Measurements from ENCODE around the gene SPA17.
A peak's percentile ranks its signal among the peaks of the same experiment; 100 is the strongest.

SPA17 gene

DNA sequence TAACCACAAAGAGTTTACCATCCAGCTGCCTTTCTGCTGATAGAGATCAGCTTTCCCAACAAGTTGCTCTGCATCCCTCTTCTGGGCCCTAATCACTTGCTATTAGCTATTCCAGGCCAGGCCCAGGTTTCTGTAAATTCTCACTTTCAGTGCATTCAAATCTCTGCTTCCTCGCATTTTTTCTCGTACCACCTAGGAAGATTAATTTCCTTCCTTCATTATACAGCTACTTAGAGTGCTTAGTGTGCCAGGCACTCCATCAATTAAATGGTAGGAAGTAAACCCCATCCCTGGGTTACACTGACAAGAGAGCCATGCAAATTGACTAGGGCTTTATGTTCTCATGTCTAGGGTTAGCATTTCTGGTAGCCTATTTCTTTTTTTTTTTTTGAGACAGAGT lies 9.8 kb upstream of the SPA17 start:
- DNase-seq: no peak

DNA sequence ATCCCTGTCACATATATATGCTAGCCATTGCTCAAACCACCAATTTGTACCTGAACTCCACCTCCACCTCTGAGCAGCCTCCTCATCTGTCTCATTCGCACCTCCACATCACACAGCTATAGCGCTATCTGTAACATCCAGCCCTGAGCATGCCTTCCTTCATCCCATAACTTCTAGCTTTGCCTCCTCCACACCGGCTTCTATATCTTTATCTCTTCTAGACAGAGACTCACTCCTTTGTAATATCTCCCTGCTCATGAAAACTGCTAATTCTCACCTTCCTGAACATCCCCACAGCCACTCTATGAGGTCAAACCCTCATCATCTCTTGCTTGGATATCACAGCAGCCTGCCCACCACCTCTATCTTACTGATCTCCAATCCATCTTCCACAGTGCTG lies 6.1 kb upstream of the SPA17 start:
- no peak for DNase-seq

DNA sequence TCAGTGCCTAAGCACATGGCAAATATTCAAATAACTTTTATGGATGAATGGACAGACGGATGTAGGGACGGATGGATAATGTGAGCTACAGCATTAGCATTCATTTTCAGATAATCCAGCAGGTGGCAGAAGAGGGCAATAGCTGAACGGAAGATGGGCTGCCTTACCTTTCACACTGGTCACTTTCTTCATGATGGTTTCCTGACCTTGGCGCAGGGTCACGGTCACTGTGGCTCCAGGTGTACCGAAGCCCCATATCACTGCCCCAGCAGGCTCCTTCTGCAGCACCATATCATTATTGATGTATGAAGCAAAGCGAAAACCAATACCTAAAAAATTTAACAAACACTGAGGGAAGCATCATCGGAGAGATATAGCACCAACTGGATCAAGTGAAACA lies 4.5 kb upstream of the SPA17 start:
- DNase-seq: no peak

DNA sequence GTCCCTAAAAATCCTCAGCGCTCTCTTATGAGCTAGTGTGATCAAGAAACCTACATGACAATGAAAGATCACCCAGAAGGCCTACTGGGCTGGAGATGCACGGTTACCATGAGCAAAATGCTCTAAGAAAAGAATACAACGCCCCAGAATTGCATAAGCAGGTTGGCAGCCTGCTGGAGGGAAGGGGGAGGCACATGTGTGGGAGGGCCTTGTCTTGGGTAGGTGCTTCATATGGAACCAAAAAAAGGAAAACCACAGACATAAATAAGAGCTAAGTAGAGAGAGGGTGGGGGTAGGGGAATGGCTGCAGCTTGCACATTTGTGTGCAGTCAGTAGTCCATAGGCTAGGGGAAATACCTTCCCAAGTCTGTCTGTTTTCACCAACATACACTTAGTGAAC lies 3.0 kb upstream of the SPA17 start:
- DNase-seq: peak; percentile 67

DNA sequence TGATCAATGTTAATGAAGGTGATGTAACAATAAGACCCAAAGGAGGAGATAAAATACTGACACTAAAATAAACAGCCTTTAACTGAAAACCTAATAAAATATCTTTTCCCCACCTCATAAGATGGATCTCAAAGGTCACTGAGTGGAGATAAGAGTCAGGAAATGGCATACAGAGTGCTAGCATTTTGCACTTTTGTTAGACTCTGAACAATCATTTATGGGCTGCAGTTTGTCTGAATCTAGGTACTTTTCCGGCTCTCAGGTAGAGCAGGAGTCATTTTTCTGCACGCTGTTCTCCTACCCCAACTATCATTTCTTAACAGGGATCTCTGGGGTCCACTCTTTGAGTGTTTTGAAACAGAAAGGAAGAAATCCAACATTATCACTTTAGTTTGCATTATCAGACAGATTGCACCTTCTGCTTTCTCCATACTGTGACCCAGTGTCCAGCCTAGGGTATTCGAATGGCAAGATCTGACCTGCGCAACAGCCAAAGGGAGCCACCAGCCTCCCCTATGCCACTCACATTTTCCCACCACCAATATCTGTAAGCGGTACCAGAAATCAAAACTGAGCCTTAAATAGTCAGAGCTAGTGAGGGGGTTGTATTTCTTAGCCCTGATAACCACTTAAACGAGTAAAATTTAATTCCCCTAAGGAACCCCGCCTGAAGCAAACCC lies 1.0 kb upstream of the SPA17 start:
- no peak for DNase-seq

DNA sequence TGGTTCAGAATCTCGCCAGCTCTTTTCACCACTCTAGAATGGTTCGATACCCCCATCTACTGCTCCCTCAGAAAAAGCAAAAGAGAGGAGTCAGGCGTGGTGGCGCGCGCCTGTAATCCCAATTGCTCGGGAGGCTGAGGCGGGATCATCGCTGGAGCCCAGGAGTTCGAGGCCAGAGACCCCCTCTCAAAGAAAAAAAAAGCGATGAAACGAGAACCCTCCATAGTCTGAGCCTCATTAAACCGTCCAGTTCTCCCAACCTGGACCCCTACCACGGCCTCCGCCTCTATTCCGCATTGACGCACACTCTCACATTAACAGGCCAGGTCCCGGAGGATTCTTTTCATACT lies 439 bp downstream of the SPA17 start:
- DNase-seq: no peak

DNA sequence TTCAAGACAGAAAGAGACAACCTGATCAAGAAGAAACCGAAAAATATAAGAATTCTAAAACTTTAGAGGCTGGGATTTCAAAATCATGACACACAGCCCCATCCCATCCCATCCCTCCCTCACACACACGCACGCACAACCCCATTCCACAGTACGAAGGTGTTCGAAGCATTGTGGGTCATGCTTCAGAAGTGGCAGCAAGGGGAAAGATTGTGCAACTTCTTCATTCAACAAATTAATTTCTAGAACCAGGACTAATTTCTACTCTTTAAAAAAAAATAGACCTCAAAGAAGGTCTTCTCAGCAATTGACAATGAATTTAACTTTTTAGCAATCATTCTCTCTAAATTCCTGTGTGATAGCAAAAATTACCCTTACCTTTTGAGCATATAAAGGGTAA lies 867 bp downstream of the SPA17 start:
- no peak for DNase-seq

DNA sequence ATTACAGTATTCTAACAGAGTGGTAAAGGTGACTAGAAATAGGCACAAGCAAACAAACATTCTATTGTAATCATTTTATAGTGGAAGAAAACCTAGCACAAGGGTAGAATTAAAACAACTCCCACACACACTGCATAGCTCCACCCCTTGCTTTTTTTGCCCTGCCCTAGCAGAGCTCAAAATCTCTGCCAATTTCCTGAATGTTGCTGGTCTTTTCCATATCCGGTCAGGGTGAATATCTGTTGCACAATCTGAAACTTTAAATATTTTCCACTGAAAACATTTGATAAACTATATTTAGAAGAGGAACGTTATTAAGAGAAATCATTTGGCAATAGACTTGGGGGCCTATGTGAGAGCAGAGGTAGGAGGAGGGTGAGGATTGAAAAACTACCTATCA lies 2.7 kb downstream of the SPA17 start:
- peak; percentile 44 for DNase-seq

DNA sequence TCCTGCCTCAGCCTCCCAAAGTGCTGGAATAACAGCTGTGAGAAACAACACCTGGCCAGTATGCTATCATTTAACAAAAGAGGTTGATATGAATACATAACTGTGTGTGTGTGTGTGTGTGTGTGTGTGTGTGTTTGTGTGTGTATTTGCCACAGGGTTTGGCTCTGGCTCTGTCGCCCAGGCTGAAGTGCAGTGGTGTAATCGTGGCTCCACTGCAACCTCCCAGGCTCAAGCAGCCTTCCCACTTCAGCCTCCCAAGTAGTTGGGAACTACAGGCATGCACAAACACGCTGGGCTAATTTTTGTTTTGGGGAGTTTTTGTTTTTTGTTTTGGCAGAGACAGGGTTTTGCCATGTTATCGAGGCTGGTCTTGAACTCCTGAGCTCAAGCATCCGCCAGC lies 4.7 kb downstream of the SPA17 start:
- DNase-seq: no peak

DNA sequence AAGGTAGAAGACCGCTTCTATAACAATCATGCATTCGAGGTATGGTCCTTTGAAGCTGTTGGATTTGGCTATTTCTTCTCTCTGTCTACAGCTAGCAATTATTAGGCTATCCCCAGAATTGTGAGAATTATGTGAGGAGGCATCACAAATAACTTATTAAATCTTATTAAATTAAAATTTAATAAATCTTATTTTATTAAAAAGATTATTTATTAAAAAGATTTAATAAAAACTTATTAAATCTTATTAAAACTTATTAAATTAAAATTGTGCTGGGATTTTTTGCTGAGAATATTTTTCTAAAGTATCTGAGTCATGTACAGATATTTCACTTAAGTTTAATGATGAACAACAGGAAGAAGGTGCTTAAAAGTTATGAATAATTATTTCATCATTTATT lies 7.7 kb downstream of the SPA17 start:
- no peak for DNase-seq

DNA sequence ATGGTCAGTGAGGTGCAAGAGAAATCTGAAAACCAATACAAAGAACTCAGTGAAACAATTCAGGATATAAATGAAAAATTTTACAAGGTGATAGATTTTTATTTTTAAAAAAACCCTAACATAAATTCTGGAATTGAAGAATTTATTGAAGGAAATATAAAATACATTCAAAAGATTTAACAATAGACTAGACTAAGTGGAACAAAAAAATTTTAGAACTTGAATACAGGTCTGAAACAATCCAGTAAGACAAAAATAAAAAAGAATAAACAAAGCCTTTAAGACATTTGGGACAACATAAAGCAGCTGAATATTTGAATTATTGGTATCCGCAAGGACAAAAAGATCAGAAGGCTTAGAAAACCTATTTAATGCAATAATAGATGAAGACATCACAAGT lies 8.7 kb downstream of the SPA17 start:
- no peak for DNase-seq

DNA sequence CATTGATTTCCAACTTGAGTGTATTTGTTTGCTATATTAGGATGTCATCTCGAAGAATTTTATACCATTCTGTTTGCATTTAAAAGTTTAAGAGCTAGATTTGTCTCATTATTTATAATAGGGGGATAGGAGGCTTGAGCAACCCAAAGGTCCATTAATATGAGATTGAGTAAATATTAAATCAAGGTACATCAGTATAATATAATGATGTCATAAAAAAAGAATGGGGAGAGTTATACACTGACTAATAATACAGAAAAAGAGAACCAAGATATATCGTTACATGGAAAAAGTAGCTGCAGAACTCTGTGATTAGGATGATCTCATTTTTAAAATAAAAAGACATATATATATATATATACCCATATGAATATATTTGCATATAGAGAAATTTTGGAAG lies 19.4 kb downstream of the SPA17 start:
- no peak for DNase-seq

DNA sequence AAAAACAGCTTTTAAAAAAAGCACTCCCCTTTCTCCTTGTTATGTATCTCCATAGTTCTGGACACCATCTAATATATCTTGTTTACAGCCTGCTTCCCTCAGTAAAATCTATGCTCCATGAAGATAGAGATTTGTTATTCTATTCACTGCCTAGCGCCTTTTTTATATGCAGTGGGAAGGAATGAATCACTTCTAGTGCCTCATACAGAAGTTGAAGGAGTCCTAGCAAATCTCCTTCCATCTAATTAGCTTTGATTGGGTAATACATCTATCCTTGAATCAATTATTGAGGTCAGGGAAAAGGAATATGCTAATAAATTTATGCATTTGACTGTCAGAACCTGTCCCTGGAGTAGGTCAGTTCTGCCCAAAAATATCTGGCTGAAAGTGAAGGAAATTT lies 25.8 kb downstream of the SPA17 start:
- no peak for DNase-seq

DNA sequence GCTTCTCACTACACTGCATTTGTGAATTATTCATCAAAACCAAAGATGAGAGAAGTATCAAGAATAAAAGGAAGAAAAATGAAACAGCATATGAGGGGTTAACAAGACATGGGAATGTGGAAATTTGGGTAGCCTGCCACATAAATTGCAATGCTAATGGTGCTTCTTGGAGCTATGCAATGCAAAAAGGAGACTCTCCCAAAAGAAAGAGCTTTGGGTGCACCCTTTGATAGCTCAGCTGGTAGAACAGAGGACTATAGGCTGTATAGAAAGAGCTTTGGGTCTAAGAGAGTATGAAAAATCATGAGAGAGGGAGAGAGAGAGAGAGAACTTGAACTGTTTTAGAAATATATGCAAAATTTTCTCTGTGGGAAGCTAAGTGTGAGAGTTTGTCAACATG lies 26.3 kb downstream of the SPA17 start:
- no peak for DNase-seq

DNA sequence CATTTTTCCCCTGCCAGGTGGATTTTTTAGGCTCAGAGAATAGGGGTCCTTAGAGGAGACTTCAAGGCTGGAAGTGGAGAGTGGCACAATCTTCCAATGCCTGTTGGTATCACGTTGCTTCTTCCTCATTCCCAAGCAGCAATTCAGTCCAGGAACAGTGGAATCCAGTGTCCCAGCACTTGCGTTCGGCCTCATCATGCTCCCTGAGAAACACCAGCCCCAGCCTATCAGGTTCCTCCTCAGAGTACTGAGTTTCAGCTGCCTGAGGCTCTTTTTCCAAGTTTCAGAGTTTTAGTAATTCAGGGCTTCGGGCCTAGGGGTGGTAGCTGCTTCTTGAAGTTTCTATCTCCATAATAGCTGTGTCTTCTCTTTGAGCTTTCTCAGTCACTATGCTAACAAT lies 34.1 kb downstream of the SPA17 start:
- DNase-seq: no peak

DNA sequence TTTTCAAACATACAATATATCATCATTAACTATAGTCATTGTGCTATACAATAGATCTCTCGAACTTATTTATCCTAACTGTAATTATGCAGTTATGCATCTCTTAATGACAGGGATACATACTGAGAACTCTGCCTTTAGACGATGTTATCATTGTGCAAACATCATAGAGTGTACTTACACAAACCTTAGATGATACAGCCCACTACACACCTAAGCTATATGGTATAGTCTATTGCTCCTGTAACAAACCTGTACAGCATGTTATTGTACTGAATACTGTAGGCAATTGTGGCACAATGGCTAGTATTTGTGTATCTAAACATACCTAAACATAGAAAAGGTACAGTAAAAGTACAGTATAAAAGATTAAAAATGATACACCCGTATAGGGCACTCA lies 38.7 kb downstream of the SPA17 start:
- DNase-seq: no peak

DNA sequence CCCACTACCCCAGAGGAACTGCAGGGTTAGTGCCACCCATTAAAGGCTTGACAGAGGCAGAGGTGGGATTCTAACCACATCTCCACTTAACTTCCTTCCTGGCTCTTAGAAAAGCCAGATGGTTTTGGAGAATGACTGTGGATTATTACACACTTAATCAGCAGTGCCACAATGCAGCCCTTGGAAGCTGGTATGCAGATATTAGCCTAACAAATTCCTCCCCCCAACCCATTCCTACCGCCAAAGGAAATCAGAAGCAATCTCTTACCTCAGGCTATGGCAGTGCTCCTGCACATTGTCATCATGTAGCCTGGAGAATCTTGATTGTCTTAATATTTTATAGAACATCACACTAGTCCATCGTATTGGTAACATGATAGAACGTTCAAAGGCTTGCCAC lies 42.9 kb downstream of the SPA17 start:
- peak; percentile 58 for DNase-seq

DNA sequence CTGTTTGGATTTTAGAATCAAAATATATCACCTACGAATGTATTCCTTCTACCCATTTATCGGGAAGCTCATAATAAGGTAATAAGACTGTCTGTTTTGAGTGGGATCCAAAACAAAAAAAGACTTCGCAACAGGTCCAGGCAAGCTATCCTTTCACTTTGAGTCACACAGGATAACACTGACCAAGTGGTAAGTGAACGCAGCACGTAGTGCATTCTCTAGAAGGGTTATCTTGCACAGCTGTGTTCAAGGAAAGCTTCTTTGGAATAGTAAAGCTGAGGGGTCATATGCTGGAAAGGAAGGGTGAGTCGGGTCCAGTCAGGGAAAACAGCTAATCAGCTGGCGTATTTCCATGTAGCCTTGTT lies 43.7 kb downstream of the SPA17 start:
- peak; percentile 25 for DNase-seq

DNA sequence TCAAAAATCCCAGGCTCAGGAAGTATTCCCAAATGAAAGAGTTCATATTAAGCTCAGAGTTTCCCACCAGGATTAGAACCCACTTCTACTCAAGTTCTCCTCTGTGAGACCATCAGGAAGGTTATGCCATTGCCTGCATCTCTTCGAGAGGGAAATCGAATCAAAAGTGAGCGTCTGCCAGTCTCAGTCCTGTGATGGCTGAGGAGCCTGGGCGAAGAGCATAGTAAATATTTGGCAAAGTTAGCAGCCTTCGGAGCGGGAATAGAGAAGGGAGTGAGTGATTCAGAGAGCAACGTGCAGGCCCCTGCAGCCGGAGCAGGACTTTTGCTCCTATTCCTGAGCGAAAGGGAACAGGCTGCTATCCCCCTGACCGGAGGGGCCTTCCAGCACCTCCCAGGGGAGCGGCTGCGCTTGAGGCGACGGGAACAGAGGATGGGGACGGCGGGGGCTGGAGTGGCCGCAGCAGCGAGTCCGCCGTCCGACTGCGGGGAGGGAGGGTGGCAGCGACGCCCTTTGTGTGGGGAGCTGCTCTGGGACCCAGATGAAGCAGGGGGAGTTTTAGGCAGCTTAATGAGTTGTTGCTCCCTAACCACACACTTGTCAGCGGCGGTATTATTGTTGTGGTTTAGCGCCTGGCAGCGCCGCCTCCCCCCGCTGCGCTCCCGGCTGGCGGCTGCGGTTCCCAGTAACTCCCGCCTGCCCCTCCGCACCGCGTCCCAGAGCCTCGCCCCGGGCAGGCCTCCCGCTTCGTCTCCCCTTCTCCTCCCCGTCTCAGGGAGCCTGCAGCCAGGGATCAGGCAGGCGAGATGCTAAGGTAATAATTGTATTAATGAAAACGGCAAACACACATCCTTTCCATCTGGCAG lies 44.3 kb downstream of the SPA17 start:
- peak; percentile 38 for DNase-seq

DNA sequence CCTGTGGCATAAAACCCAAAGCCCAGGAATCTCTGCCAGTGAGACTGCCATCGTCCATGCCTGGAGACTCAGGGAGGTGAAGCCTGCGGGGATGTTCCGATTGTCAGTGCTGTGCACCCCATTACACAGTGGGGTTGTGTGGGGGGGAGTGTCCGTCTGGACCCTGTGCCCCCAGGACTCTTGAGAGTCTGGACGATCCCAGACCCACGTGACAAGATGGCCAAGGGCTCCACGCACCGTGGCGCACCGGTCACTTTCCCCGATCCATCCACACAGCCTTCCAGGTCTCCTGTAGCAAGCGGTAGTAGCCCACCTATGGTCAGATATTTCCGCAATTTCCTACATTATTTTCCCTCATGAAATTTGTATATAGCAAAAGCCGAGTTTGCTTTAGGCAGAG lies 45.1 kb downstream of the SPA17 start:
- DNase-seq: no peak

DNA sequence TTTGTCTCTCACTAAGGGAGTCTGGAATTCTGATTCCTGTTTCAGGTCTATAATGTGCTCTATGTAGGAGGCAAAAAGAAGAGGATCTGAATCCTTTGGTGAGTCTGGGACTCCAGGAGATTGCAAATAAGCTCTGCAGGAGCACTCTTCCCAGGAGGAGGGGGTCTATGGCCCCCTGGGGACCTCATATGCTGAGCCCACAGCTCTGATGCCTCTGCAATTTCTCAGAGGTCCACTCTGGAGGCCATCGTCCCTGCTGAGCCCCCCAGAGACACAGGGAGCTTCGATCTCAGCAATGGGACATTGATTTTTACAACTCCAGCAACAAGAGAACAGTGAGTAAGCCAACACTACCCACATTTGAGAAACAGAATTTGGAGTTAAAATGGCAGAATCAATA lies 45.8 kb downstream of the SPA17 start:
- DNase-seq: no peak

DNA sequence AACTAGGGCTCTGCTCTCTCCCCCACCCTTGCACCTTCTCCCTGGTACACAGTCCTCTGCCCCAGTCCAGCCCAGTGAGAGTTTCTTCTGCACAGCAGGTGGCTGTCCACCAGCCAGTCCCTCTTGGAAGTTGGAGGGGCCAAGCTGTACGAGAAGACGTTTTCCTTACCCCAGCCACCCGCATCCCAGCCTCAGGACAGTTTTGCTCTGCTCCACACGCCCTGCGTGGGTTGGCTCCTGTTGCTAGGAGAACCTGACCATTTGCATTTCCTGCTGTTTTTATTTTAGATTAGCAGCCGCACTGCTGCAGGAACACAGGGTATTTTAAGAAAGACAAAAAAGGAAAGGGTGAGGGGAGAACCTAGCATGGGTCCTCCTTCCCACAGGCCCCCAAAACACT lies 48.5 kb downstream of the SPA17 start:
- no peak for DNase-seq

DNA sequence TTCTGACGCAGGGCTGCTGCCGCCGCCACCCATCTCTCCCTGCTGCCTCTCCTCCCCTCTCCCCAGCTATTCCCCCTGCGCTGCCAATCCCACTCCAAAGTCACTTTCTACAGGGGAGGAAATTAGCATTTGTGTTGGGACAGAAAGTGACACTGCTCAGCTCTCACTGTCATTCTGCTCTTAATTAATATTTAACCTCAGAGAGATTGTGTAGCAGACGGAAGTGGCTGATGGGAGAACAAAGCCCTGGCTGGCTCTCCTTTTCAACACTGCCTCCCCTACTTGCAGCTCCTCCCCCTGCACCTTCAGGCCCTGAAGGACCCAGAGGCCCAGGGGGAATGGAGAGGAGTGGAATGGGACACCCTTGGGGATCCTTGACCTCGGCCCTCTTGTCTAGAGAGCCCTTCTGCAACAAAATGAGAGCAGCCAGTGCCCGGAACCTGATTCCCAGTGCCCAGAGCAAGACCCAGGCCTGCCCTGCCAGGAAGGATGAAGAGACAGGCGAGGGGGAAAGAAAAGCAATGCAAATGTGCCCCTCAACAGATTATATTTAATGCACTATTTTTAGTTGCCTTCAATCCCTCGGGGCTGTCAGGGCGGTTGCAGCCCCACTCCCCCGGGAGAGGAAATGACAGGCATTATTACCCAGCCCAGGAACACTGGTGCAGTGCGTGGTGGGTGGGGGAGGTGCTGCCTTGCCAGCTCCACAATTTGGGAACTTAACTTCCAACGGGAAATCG lies 51.4 kb downstream of the SPA17 start:
- DNase-seq: no peak

DNA sequence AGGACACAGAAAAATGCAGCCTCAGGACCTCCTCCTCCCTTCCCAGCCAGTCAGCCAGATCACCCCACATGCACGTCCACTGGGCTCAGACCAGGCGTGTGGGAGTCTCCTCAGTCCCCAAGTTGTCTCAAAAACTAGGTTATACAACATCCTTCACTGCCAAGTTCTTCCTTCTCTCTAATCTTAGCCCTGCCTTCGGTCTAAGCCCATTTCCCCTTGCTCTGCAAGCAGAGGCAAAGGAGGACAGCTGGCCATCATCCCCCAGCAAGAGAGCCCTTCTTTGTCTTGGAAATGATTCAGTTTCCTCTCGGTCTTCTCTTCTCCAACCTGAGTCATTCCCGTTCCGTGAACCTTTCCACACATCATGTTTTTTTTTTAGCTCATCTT lies 52.0 kb downstream of the SPA17 start:
- peak; percentile 45 for DNase-seq
